Coronary artery (tissue), 2 donors: ENCODE results near the gene TNFRSF18.

Experiments used
- DNase-seq: peaks from one replicate; pipeline ENCODE4 v3.0.0-alpha.2; 2017; ENCODE audit warnings: low spot score
- H3K27ac ChIP-seq, 2 donors: fragments of 200-600 bp; sonication (generic); one replicate each; pipeline ENCODE4 v1.5.1; 2016 to 2019
- H3K4me3 ChIP-seq: fragments of 200-600 bp; sonication (generic); 2 replicates; pipeline ENCODE4 v1.5.1; 2016; ENCODE audit warnings: mild to moderate bottlenecking, moderate library complexity
- TF ChIP-seq, protein P1 (sequence below): fragments of 200-600 bp; sonication (generic); IDR thresholded peaks from one replicate; pipeline ENCODE4 v1.5.1; 2019; ENCODE audit warnings: antibody characterized with exemption

The TNFRSF18 gene

GRCh38 chr1:1247341-1247913, 41.0 kb upstream of the TNFRSF18 start:
- TF ChIP-seq, protein P1, sequence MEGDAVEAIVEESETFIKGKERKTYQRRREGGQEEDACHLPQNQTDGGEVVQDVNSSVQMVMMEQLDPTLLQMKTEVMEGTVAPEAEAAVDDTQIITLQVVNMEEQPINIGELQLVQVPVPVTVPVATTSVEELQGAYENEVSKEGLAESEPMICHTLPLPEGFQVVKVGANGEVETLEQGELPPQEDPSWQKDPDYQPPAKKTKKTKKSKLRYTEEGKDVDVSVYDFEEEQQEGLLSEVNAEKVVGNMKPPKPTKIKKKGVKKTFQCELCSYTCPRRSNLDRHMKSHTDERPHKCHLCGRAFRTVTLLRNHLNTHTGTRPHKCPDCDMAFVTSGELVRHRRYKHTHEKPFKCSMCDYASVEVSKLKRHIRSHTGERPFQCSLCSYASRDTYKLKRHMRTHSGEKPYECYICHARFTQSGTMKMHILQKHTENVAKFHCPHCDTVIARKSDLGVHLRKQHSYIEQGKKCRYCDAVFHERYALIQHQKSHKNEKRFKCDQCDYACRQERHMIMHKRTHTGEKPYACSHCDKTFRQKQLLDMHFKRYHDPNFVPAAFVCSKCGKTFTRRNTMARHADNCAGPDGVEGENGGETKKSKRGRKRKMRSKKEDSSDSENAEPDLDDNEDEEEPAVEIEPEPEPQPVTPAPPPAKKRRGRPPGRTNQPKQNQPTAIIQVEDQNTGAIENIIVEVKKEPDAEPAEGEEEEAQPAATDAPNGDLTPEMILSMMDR = no peak
- no peak for DNase-seq
- Histone ChIP-seq H3K27ac (no peak overlapping the region), H3K4me3 (no peak overlapping the region)

- TF ChIP-seq, protein P1 = no peak
- DNase-seq = no peak
- H3K27ac ChIP-seq = no peak within 1 kb of the TSS
- H3K4me3 ChIP-seq = peak within 1 kb of the TSS; percentile 34
Measured at GRCh38 chr1:1246577-1247340, 40.4 kb upstream of the TNFRSF18 start, which contains the start of gene C1QTNF12. Gene C1QTNF12, minus strand, starts transcription at chr1:1246722. Its CDS starts 32 bp downstream, at chr1:1246690.

DNA sequence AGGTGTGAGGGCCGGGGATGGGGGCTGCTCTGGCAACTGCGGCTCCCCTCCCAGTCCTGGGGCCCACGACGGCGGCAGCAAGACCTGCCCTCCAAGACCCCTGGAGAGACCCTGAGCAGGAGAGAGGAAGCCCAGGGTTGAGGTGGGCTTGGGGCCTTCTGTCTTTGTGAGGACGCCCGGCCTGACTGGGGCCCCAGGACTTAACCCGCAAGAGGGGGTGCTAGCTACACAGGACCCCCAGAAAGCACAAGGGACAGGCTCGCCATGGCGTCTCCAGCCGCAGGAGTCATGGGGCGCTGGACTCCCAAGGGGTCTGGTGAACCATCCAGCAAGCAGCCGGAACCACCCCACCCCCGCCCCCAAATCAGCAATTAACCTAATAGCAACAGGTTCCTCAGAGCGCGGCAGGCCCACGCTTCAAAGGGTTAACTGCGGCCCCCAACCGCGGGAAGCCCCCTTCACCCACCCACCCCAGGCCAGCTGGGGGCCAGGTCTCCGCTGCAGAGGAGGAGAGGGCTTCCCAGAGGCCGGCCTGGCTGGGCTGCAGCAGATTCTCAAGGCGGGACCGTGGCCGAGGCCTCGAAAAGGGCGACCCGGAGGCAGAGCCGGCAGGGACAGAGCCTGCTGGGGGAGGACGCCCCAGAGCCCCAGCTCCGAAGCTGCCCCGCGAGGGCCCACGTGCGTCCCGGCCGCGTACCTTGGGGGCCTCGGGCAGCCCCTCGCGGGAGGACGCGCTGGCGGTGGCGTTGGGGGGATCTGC, 39.6 kb upstream of the TNFRSF18 start:
- no peak overlapping the region for H3K27ac ChIP-seq
- no peak for DNase-seq
- peak overlapping the region; percentile 34 for H3K4me3 ChIP-seq
- TF ChIP-seq, protein P1 = no peak

DNA sequence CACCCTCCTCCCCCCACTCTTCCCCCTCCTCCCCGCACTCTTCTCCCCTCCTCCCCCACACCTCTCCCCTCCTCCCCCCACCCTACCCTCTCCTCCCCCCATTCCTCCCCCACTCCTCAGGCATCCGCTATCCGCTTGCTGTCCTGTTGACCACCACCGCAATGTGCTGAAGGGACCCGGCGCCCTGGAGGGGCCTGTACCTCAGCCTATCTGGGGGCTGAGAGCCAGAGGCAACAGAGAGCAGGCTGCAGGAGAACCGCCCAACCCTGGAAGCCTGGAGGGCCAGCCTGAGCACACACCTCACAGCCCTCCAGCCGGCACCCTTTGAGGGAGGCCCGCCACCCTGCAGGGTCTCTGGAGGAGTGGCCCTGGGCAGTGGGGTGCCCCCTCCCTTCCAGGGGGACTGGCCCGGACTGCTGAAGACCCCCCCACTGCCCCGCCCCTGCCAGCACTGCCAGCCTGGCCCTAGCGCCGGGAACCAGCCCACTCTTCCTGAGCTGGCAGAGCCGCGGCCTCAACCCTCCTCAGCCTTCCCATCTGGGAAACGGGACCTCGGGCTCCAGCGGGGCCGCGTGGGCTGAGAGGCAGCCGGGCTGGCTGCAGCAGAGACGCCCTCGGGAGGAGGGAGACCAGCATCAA, 38.9 kb upstream of the TNFRSF18 start:
- no peak overlapping the region for H3K4me3 ChIP-seq
- H3K27ac ChIP-seq = no peak overlapping the region
- TF ChIP-seq, protein P1 = no peak
- no peak for DNase-seq

GRCh38 chr1:1244192-1244811, 37.9 kb upstream of the TNFRSF18 start:
- Histone ChIP-seq H3K4me3 (no peak overlapping the region), H3K27ac (no peak overlapping the region)
- TF ChIP-seq, protein P1 = no peak
- no peak for DNase-seq

DNA sequence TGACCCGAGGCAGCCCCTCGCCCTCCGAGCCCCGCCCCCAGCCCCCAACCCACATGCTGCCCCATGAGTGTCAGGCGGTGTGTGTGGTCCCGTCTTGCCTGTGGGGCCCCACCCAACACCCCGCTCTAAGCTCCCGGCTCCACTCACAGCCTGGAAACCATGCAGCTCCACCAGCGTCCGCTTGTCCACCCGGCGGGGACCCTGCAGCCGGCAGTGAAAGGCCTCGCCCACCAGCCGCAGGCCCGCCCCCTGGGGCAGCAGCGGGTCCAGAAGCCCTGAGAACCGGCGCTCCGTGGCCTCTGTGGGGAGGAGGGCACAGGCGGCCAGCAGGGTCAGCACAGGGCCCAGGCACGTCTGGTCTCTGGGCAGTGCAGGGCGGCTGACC, 37.4 kb upstream of the TNFRSF18 start:
- TF ChIP-seq, protein P1 = no peak
- no peak overlapping the region for H3K4me3 ChIP-seq
- H3K27ac ChIP-seq = no peak overlapping the region
- no peak for DNase-seq
